SK-N-SH treated with all-trans-retinoic acid at 6 μM for 48 hours (cell line): ENCODE measurements around the gene MACC1.

Source experiments
- ATAC-seq: fragments of 200-7000 bp; cut with Tn5 transposase; 3 replicates; pipeline ENCODE4 v1.9.1; 2020; ENCODE audit warnings: mild to moderate bottlenecking, moderate library complexity
- ARNTL ChIP-seq: fragments of 450-650 bp; formaldehyde crosslinking; IDR thresholded peaks from 2 replicates; pipeline ENCODE4 v1.5.0; 2020; ENCODE audit warnings: low read depth, mild to moderate bottlenecking, moderate library complexity, borderline replicate concordance
- BACH2 ChIP-seq: fragments of 250-450 bp; sonication (Bioruptor Pico); IDR thresholded peaks from 2 replicates; pipeline ENCODE4 v1.9.0; 2021; ENCODE audit warnings: mild to moderate bottlenecking, borderline replicate concordance
- CREB5 ChIP-seq: fragments of 250-450 bp; sonication (Bioruptor Pico); IDR thresholded peaks from 2 replicates; pipeline ENCODE4 v1.5.1; 2020; ENCODE audit warnings: low read depth, mild to moderate bottlenecking, moderate library complexity
- CSDC2 ChIP-seq: fragments of 250-450 bp; sonication (Bioruptor Pico); IDR thresholded peaks from 2 replicates; pipeline ENCODE4 v1.5.0; 2020; ENCODE audit warnings: mild to moderate bottlenecking, moderate library complexity
- CSRNP3 ChIP-seq: fragments of 250-450 bp; sonication (Bioruptor Pico); IDR thresholded peaks from 2 replicates; pipeline ENCODE4 v1.5.1; 2021; ENCODE audit warnings: mild to moderate bottlenecking, moderate library complexity
- ESRRG ChIP-seq: fragments of 250-450 bp; sonication (Bioruptor Pico); IDR thresholded peaks from 2 replicates; pipeline ENCODE4 v1.6.1; 2021; ENCODE audit warnings: mild to moderate bottlenecking
- GLIS3 ChIP-seq: fragments of 250-450 bp; sonication (Bioruptor Pico); IDR thresholded peaks from 2 replicates; pipeline ENCODE4 v1.5.0; 2020; ENCODE audit warnings: mild to moderate bottlenecking, moderate library complexity
- ISL1 ChIP-seq: fragments of 250-450 bp; sonication (Bioruptor Pico); IDR thresholded peaks from 2 replicates; pipeline ENCODE4 v2.1.2; 2022; ENCODE audit warnings: mild to moderate bottlenecking, moderate library complexity
- OSR1 ChIP-seq: fragments of 250-450 bp; sonication (Bioruptor Pico); IDR thresholded peaks from 2 replicates; pipeline ENCODE4 v1.8.0; 2022; ENCODE audit warnings: moderate library complexity, mild to moderate bottlenecking, inconsistent platforms
- PATZ1 ChIP-seq: fragments of 250-450 bp; sonication (Bioruptor Pico); IDR thresholded peaks from 2 replicates; pipeline ENCODE4 v1.8.0; 2020; ENCODE audit warnings: mild to moderate bottlenecking, moderate library complexity, borderline replicate concordance
- PPARA ChIP-seq: fragments of 250-450 bp; sonication (Bioruptor Pico); IDR thresholded peaks from 2 replicates; pipeline ENCODE4 v1.5.0; 2020; ENCODE audit warnings: mild to moderate bottlenecking, borderline replicate concordance
- RARB ChIP-seq: fragments of 250-450 bp; sonication (Bioruptor Pico); IDR thresholded peaks from 2 replicates; pipeline ENCODE4 v1.8.0; 2021; ENCODE audit warnings: mild to moderate bottlenecking, moderate library complexity
- SNAI2 ChIP-seq: fragments of 250-450 bp; sonication (Bioruptor Pico); IDR thresholded peaks from 2 replicates; pipeline ENCODE4 v1.5.0; 2020; ENCODE audit warnings: mild to moderate bottlenecking, moderate library complexity
- TCF4 ChIP-seq: fragments of 250-450 bp; sonication (Bioruptor Pico); IDR thresholded peaks from 2 replicates; pipeline ENCODE4 v1.8.0; 2021; ENCODE audit warnings: mild to moderate bottlenecking, moderate library complexity, borderline replicate concordance
- TOX ChIP-seq: fragments of 250-450 bp; sonication (Bioruptor Pico); IDR thresholded peaks from 2 replicates; pipeline ENCODE4 v1.8.0; 2021; ENCODE audit warnings: mild to moderate bottlenecking, moderate library complexity, borderline replicate concordance
- TSHZ2 ChIP-seq: fragments of 250-450 bp; sonication (Bioruptor Pico); IDR thresholded peaks from 2 replicates; pipeline ENCODE4 v1.5.0; 2020; ENCODE audit warnings: mild to moderate bottlenecking, moderate library complexity
- ZC3H10 ChIP-seq: fragments of 250-450 bp; sonication (Bioruptor Pico); IDR thresholded peaks from 2 replicates; pipeline ENCODE4 v1.5.1; 2021; ENCODE audit warnings: mild to moderate bottlenecking, moderate library complexity
- ZFP3 ChIP-seq: fragments of 250-450 bp; sonication (Bioruptor Pico); IDR thresholded peaks from 2 replicates; pipeline ENCODE4 v1.5.0; 2020; ENCODE audit warnings: mild to moderate bottlenecking, moderate library complexity
- ZFP30 ChIP-seq: fragments of 450-650 bp; formaldehyde crosslinking; IDR thresholded peaks from 2 replicates; pipeline ENCODE4 v1.5.0; 2022; ENCODE audit warnings: mild to moderate bottlenecking, moderate library complexity
- ZNF565 ChIP-seq: fragments of 450-650 bp; formaldehyde crosslinking; conservative IDR thresholded peaks from 2 replicates; pipeline ENCODE4 v1.5.0; 2020; ENCODE audit warnings: low read depth, mild to moderate bottlenecking, moderate library complexity
- ZNF70 ChIP-seq: fragments of 450-650 bp; formaldehyde crosslinking; IDR thresholded peaks from 2 replicates; pipeline ENCODE4 v1.5.0; 2020; ENCODE audit warnings: mild to moderate bottlenecking, moderate library complexity
- ZNF8 ChIP-seq: fragments of 450-650 bp; formaldehyde crosslinking; IDR thresholded peaks from 2 replicates; pipeline ENCODE4 v1.5.0; 2020; ENCODE audit warnings: mild to moderate bottlenecking, moderate library complexity

Gene MACC1

GRCh38 chr7:20217193-20217948 is at the start of gene MACC1:
MACC1 (minus strand) TSS chr7:20217384; CDS start chr7:20161862, 55,522 bp downstream.
- ATAC-seq: no peak
- no peak for TF ChIP-seq TSHZ2

GRCh38 chr7:20264623-20265022 is 47.4 kb upstream of the MACC1 start:
- ATAC-seq: no peak
- TF ChIP-seq GLIS3 (CRISPR knock-in tag) (no peak), ISL1 (CRISPR knock-in tag) (no peak), CSRNP3 (no peak), PATZ1 (CRISPR knock-in tag) (no peak), ZC3H10 (CRISPR knock-in tag) (no peak), CREB5 (no peak), BACH2 (CRISPR knock-in tag) (no peak), ZNF565 (no peak), TCF4 (CRISPR knock-in tag) (no peak), ESRRG (CRISPR knock-in tag) (no peak), SNAI2 (CRISPR knock-in tag) (no peak), ZFP30 (CRISPR knock-in tag) (no peak), ZNF70 (CRISPR knock-in tag) (no peak)

- ATAC-seq: peak; percentile 41
- TF ChIP-seq RARB (CRISPR knock-in tag): no peak
- TF ChIP-seq TOX (CRISPR knock-in tag): no peak
- TF ChIP-seq SNAI2 (CRISPR knock-in tag): no peak
- TF ChIP-seq ZFP3 (CRISPR knock-in tag): no peak
- no peak for TF ChIP-seq PPARA (CRISPR knock-in tag)
- no peak for TF ChIP-seq ZNF70 (CRISPR knock-in tag)
Observed at GRCh38 chr7:20260223-20260622, 43.0 kb upstream of the MACC1 start.

- ATAC-seq: no peak
- TF ChIP-seq PATZ1 (CRISPR knock-in tag) (no peak), ZC3H10 (CRISPR knock-in tag) (no peak), RARB (CRISPR knock-in tag) (no peak), TOX (CRISPR knock-in tag) (no peak), ARNTL (no peak), OSR1 (CRISPR knock-in tag) (no peak), ESRRG (CRISPR knock-in tag) (no peak), ZFP3 (CRISPR knock-in tag) (no peak), BACH2 (CRISPR knock-in tag) (no peak), SNAI2 (CRISPR knock-in tag) (no peak), ISL1 (CRISPR knock-in tag) (no peak), ZNF565 (no peak), CSDC2 (CRISPR knock-in tag) (no peak), ZFP30 (CRISPR knock-in tag) (no peak), TSHZ2 (no peak), ZNF8 (CRISPR knock-in tag) (no peak), TCF4 (CRISPR knock-in tag) (no peak)
Observed at GRCh38 chr7:20257212-20257611, 40.0 kb upstream of the MACC1 start.
